HepG2 (cell line): ENCODE results near the gene JADE2. TPM values are rescaled to one million over a fixed set of nuclear protein-coding genes. Genes with fewer than 3 reads are reported as not detected.
A peak's percentile ranks its signal among the peaks of the same experiment; 100 is the strongest.

Experiments used
- IKZF4 ChIP-seq: sonication (generic); formaldehyde crosslinking; IDR thresholded peaks from 2 replicates; pipeline ENCODE4 v1.5.1; 2020; ENCODE audit warnings: borderline replicate concordance, mild to moderate bottlenecking, low read depth, missing genetic modification reagents; ENCODE audit errors: not compliant biosample characterization
- KLF9 ChIP-seq: IDR thresholded peaks from 2 replicates; pipeline ENCODE4 v1.6.1; 2016; ENCODE audit warnings: low read depth
- MED8 ChIP-seq: sonication (generic); formaldehyde crosslinking; IDR thresholded peaks from 2 replicates; pipeline ENCODE4 v1.8.1; 2023; ENCODE audit warnings: mild to moderate bottlenecking, missing genetic modification reagents; ENCODE audit not compliant: insufficient replicate concordance
- MZF1 ChIP-seq: sonication (generic); formaldehyde crosslinking; IDR thresholded peaks from 2 replicates; pipeline ENCODE4 v1.8.1; 2023; ENCODE audit warnings: mild to moderate bottlenecking, missing genetic modification reagents, borderline replicate concordance
- POLR2A ChIP-seq, 2 experiments: IDR thresholded peaks; 2 replicates each; pipeline ENCODE4 v1.6.1; 2011; ENCODE audit warnings: low read depth in 2 of 2, low read length in 2 of 2, mild to moderate bottlenecking in 1 of 2, moderate library complexity in 1 of 2; ENCODE audit not compliant: insufficient read depth in 1 of 2
- RFX1 ChIP-seq: fragments of 450-650 bp; IDR thresholded peaks from 2 replicates; pipeline ENCODE4 v1.6.1; 2017
- SMARCC2 ChIP-seq: fragments of 450-650 bp; IDR thresholded peaks from 2 replicates; pipeline ENCODE4 v1.6.1; 2017; ENCODE audit warnings: antibody characterized with exemption, mild to moderate bottlenecking
- ZBTB7B ChIP-seq: sonication (generic); formaldehyde crosslinking; IDR thresholded peaks from 2 replicates; pipeline ENCODE4 v1.4.0; 2020; ENCODE audit warnings: missing genetic modification reagents
- ZEB1 ChIP-seq: IDR thresholded peaks from 2 replicates; pipeline ENCODE4 v1.6.1; 2012; ENCODE audit warnings: mild to moderate bottlenecking, low read depth, inconsistent platforms; ENCODE audit not compliant: insufficient replicate concordance
- ZNF136 ChIP-seq: sonication (generic); formaldehyde crosslinking; IDR thresholded peaks from 2 replicates; pipeline ENCODE4 v1.8.1; 2022; ENCODE audit warnings: low read depth, mild to moderate bottlenecking, moderate library complexity, missing genetic modification reagents
- ZNF367 ChIP-seq: sonication (generic); formaldehyde crosslinking; IDR thresholded peaks from 2 replicates; pipeline ENCODE4 v1.4.0; 2020; ENCODE audit warnings: missing genetic modification reagents, borderline replicate concordance
- ZNF460 ChIP-seq: sonication (generic); formaldehyde crosslinking; IDR thresholded peaks from 2 replicates; pipeline ENCODE4 v1.5.1; 2020; ENCODE audit warnings: missing genetic modification reagents, mild to moderate bottlenecking, borderline replicate concordance
- ZSCAN31 ChIP-seq: sonication (generic); formaldehyde crosslinking; IDR thresholded peaks from 2 replicates; pipeline ENCODE4 v1.5.0; 2020; ENCODE audit warnings: low read depth, mild to moderate bottlenecking, missing genetic modification reagents
- polyA plus RNA-seq, 8 experiments: library from polyadenylated mRNA; depleted of rRNA in 3 of 8; stranded (reverse) in 7 of 8; unstranded in 1 of 8; fragments of >200 nt; fragmentation: Illumina TruSeq in 4 of 8; extraction: Trizol in 4 of 8; gene quantifications; 2 replicates each; pipeline versions ENCODE4 v1.2.1 to v1.2.3, GENCODE V29; 2011 to 2016; ENCODE audit warnings: low read depth in 4 of 8, missing spikeins in 1 of 8, mixed read lengths in 1 of 8; ENCODE audit not compliant: insufficient read depth in 1 of 8
- total RNA-seq, 5 experiments: library from RNA; depleted of rRNA; stranded (reverse); fragments of >200 nt; fragmentation: Illumina TruSeq; extraction: Trizol; gene quantifications; 2 replicates each; pipeline ENCODE4 v1.2.3, GENCODE V29; 2016; ENCODE audit warnings: low read depth in 1 of 5
- TF ChIP-seq, protein P1 (sequence below): sonication (generic); formaldehyde crosslinking; conservative IDR thresholded peaks from 2 replicates; pipeline ENCODE4 v1.4.0; 2020; ENCODE audit warnings: missing genetic modification reagents
- TF ChIP-seq, protein P2 (sequence below), 2 experiments: sonication (generic) in 1 of 2; formaldehyde crosslinking in 1 of 2; IDR thresholded peaks; 2 replicates each; pipeline versions ENCODE4 v1.4.0 to v1.6.1; 2016 to 2020; ENCODE audit warnings: borderline replicate concordance in 1 of 2, low read depth in 1 of 2, mild to moderate bottlenecking in 1 of 2, missing genetic modification reagents in 1 of 2
- TF ChIP-seq, protein P3 (sequence below): IDR thresholded peaks from 2 replicates; pipeline ENCODE4 v1.6.1; 2016; ENCODE audit warnings: missing compliant biosample characterization, missing genetic modification reagents, borderline replicate concordance
- TF ChIP-seq, protein P4 (sequence below): sonication (generic); formaldehyde crosslinking; IDR thresholded peaks from 2 replicates; pipeline ENCODE4 v1.9.0; 2021; ENCODE audit warnings: missing genetic modification reagents, borderline replicate concordance

Gene JADE2
- total and polyA plus RNA-seq, 2 of the 13 experiments (the other 11 are each of a cell fraction or from before 2014, with no cell fraction given) = 7.5 to 15.1 TPM

DNA sequence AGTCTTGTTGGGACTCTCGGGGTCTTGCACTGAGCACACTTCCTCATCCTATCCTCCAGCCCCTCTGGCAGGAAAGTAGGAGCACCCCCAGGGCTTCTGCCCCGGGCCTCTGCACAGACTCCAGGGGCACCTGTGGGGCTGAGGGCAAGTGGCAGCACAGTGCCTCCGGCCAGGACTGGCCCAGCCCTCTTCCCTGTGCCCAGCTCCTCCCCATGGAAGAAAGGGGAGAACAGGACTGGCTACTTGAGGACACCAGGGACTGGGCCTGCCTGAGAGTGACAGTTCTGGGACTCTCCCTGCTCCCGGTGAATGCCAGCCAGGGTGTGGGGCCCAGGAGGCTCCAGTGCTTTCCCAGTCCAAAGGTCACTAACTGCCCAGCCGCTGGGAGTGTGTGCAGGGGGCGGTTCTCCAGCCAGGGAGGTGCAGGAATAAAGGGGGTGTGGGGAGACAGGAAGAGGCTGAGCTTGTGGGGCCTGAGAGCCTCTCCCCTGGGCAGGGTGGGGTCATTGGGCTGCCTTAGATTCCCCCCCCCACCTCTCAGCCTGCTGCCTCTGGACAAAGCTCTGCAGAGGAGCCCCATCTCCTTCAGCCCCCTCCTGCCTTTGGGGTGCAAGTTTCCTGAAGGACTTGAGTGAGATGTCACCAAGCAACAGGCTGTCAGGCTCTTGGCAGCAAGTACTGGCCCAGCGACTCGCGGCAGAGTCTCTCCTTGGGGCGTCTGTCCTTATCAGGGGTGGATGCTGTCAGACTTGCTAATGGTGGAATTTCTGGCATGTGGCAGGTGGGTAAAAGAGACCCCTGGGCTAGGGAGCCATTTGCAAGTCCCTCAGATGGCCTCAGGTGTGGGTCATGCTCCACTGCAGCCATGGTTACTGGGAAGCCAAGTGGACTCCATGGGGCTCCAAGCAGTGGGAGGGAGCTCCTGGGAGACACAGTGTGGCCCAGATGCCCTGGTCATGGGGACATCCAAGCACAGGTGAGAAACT is 19.1 kb upstream of the JADE2 start (continued):
- no peak for TF ChIP-seq KLF9 (CRISPR knock-in tag)
- peak; percentile 34 for TF ChIP-seq ZEB1
- TF ChIP-seq, protein P1, sequence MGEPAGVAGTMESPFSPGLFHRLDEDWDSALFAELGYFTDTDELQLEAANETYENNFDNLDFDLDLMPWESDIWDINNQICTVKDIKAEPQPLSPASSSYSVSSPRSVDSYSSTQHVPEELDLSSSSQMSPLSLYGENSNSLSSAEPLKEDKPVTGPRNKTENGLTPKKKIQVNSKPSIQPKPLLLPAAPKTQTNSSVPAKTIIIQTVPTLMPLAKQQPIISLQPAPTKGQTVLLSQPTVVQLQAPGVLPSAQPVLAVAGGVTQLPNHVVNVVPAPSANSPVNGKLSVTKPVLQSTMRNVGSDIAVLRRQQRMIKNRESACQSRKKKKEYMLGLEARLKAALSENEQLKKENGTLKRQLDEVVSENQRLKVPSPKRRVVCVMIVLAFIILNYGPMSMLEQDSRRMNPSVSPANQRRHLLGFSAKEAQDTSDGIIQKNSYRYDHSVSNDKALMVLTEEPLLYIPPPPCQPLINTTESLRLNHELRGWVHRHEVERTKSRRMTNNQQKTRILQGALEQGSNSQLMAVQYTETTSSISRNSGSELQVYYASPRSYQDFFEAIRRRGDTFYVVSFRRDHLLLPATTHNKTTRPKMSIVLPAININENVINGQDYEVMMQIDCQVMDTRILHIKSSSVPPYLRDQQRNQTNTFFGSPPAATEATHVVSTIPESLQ = peak; percentile 76; the same call in 1 of the 2 replicates
- TF ChIP-seq ZSCAN31 (CRISPR knock-in tag) = peak; percentile 87; the same call in 1 of the 2 replicates
- TF ChIP-seq MED8 (CRISPR knock-in tag) = no peak
- TF ChIP-seq ZNF136 (CRISPR knock-in tag) = no peak
- TF ChIP-seq, protein P2, sequence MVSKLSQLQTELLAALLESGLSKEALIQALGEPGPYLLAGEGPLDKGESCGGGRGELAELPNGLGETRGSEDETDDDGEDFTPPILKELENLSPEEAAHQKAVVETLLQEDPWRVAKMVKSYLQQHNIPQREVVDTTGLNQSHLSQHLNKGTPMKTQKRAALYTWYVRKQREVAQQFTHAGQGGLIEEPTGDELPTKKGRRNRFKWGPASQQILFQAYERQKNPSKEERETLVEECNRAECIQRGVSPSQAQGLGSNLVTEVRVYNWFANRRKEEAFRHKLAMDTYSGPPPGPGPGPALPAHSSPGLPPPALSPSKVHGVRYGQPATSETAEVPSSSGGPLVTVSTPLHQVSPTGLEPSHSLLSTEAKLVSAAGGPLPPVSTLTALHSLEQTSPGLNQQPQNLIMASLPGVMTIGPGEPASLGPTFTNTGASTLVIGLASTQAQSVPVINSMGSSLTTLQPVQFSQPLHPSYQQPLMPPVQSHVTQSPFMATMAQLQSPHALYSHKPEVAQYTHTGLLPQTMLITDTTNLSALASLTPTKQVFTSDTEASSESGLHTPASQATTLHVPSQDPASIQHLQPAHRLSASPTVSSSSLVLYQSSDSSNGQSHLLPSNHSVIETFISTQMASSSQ (IDR thresholded peaks at IDR 0.05; ENCODE audit: low read depth) = peak; percentile 69; the same call in 1 of the 2 replicates
- TF ChIP-seq, protein P2 (CRISPR knock-in tag; IDR thresholded peaks at IDR 0.05; ENCODE audit: borderline replicate concordance) = peak; percentile 92; the same call in 1 of the 2 replicates
- TF ChIP-seq POLR2A (IDR thresholded peaks at IDR 0.05; ENCODE audit: insufficient read depth in 1 of 2, low read depth in 2 of 2, low read length in 2 of 2) = peak in 1 of 2 experiments; percentile 96; a peak in 2 of 4 replicates
- TF ChIP-seq, protein P3, sequence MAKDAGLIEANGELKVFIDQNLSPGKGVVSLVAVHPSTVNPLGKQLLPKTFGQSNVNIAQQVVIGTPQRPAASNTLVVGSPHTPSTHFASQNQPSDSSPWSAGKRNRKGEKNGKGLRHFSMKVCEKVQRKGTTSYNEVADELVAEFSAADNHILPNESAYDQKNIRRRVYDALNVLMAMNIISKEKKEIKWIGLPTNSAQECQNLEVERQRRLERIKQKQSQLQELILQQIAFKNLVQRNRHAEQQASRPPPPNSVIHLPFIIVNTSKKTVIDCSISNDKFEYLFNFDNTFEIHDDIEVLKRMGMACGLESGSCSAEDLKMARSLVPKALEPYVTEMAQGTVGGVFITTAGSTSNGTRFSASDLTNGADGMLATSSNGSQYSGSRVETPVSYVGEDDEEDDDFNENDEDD = 0 out of 2 replicates have a peak, but pooled peaks have one; percentile 49
- TF ChIP-seq, protein P4, sequence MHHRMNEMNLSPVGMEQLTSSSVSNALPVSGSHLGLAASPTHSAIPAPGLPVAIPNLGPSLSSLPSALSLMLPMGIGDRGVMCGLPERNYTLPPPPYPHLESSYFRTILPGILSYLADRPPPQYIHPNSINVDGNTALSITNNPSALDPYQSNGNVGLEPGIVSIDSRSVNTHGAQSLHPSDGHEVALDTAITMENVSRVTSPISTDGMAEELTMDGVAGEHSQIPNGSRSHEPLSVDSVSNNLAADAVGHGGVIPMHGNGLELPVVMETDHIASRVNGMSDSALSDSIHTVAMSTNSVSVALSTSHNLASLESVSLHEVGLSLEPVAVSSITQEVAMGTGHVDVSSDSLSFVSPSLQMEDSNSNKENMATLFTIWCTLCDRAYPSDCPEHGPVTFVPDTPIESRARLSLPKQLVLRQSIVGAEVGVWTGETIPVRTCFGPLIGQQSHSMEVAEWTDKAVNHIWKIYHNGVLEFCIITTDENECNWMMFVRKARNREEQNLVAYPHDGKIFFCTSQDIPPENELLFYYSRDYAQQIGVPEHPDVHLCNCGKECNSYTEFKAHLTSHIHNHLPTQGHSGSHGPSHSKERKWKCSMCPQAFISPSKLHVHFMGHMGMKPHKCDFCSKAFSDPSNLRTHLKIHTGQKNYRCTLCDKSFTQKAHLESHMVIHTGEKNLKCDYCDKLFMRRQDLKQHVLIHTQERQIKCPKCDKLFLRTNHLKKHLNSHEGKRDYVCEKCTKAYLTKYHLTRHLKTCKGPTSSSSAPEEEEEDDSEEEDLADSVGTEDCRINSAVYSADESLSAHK (CRISPR knock-in tag) = no peak
- peak; percentile 42; the same call in 1 of the 2 replicates for TF ChIP-seq RFX1
- no peak; the same call in 1 of the 2 replicates for TF ChIP-seq ZBTB7B (CRISPR knock-in tag)
- TF ChIP-seq MZF1 (CRISPR knock-in tag) = peak; percentile 71; the same call in 1 of the 2 replicates
- TF ChIP-seq ZNF460 (CRISPR knock-in tag) = no peak; the same call in 1 of the 2 replicates
- no peak for TF ChIP-seq IKZF4
- no peak for TF ChIP-seq SMARCC2
- no peak for TF ChIP-seq ZNF367 (CRISPR knock-in tag)
